ENCODE results near the gene OSM. TPM values are rescaled to one million over a fixed set of nuclear protein-coding genes. Genes with fewer than 3 reads are reported as not detected.

The OSM gene
- total RNA-seq, 4 donors from 2014 or later = 0.82 to 7.3 (median 1.0) TPM

DNA sequence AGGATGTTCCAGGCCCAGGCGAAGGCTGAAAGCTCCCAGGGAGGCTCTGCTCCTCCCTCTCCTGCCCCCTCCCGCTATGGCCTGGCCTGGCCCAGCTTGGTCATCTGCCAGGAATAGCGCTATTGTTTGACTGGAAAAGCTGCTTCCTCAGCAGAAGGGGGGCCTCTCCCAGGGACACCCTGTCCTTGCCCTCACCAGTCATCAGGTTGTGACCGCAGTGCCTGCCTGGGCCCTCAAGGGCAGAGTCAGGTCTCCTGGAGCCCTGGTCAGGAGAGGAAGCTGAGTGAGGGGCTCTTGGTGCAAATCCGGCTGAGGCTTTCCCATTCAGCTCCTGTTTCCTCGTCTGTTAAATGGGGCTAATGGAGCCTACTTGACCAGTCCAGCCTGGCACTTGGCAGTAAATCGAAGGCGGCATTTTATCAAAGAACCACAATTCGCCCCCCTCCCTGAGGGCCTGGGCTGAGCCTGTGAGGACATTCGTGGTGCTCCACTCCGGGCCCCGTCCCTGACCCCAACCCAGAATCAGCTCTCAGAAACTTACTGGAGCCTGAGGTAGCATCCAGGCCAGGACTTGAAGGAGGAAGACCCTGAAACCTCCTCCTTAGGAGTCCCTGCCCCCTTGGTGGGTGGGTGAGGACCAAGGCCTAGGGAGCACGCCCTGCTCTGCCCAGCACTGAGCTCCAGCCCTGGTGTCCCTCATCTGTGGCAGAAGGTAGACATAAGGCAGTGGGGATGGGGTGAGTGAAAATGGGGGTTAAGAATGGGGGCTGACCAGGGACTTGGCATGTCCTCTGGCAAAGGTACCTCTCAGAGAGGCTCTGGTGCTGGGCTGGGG lies 24.6 kb upstream of the OSM start:
- TF ChIP-seq, protein P1, sequence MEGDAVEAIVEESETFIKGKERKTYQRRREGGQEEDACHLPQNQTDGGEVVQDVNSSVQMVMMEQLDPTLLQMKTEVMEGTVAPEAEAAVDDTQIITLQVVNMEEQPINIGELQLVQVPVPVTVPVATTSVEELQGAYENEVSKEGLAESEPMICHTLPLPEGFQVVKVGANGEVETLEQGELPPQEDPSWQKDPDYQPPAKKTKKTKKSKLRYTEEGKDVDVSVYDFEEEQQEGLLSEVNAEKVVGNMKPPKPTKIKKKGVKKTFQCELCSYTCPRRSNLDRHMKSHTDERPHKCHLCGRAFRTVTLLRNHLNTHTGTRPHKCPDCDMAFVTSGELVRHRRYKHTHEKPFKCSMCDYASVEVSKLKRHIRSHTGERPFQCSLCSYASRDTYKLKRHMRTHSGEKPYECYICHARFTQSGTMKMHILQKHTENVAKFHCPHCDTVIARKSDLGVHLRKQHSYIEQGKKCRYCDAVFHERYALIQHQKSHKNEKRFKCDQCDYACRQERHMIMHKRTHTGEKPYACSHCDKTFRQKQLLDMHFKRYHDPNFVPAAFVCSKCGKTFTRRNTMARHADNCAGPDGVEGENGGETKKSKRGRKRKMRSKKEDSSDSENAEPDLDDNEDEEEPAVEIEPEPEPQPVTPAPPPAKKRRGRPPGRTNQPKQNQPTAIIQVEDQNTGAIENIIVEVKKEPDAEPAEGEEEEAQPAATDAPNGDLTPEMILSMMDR (IDR thresholded peaks at IDR 0.05; ENCODE audit: low read depth) = no peak

- TF ChIP-seq, protein P1 (IDR thresholded peaks at IDR 0.05; ENCODE audit: low read depth) = no peak
Measured at GRCh38 chr22:30290342-30291057, 23.8 kb upstream of the OSM start.

DNA sequence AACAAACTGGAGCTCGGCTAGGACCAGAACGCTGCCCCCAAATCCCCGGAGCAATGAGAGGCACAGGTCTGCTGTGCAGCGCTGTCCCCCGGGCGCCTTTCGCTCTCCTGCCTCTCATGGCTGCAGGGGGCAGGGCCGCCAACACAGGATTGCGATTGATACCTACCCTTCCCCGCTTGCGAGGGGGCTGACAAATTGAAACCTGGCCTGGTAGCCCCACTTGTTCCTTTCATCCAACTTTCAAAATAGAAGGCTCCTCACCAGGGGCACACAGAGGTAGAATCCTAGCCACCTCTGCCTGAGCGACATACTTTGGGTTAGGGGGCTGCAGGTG lies 23.3 kb upstream of the OSM start:
- TF ChIP-seq, protein P1 (IDR thresholded peaks at IDR 0.05; ENCODE audit: low read depth) = no peak

- TF ChIP-seq, protein P1 (IDR thresholded peaks at IDR 0.05; ENCODE audit: low read depth) = no peak
Measured at GRCh38 chr22:30289141-30289979, 22.7 kb upstream of the OSM start, which contains the start of gene CASTOR1. Gene CASTOR1 (minus strand): TSS chr22:30289505. CDS start chr22:30289497, 8 bp downstream.

DNA sequence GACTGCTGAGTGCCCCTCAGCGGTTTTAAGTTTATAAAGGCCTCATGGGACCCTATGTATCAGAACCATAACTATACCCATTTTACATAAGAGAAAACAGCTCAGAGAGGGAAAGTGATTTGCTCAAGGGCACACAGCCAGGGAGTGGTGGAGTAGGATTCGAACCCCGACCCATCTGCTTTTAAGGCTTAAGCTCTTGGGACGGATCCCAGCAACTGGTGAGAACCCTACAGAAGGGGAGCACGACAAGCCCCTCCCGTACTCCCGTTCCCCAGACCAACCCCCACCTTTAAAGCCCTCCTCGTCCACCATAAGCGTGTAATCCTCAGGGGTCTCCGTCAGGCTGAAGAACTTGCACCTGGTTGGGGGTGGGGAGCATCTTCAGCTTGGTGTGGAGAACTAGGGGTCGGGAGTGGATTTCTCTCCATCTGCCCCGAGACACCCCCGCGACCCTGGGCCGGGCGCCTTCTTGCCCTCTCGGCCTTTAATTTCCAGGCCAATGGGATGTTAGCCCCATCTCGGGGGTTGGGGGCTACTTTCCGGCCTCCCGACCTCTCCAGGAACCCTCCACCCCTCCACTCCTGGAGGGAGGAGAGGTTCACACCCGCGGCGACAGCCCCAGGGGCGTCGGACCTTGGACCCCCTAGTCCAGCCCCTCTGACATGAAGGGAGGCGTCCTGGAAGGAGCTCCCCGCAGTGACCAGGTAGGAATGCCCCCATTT lies 21.9 kb upstream of the OSM start:
- TF ChIP-seq, protein P1 (IDR thresholded peaks at IDR 0.05; ENCODE audit: low read depth) = no peak

GRCh38 chr22:30287648-30288418 lies 21.2 kb upstream of the OSM start:
- TF ChIP-seq, protein P1 (IDR thresholded peaks at IDR 0.05; ENCODE audit: low read depth) = no peak

Data from subcutaneous adipose tissue (tissue), 4 donors.